OCI-LY3 (cell line): Measurements from ENCODE around the gene NTN3.
A peak's percentile ranks its signal among the peaks of the same experiment; 100 is the strongest.

Experiments
- H2AFZ ChIP-seq: fragments of 200-600, 300-600 bp; shearing (Covaris generic); 2 replicates; pipeline ENCODE4 v1.6.0; 2014; ENCODE audit warnings: antibody characterized with exemption, low read depth, low read length
- H3K27ac ChIP-seq: fragments of 200-600, 300-600 bp; sonication (generic); 2 replicates; pipeline ENCODE4 v1.5.1; 2014; ENCODE audit warnings: mild to moderate bottlenecking, low read length, moderate library complexity, mixed read lengths
- H3K27me3 ChIP-seq: fragments of 200-600, 300-600 bp; sonication (generic); 2 replicates; pipeline ENCODE4 v1.6.1; 2014; ENCODE audit warnings: low read depth, low read length, mixed read lengths
- H3K36me3 ChIP-seq: fragments of 200-600, 300-600 bp; sonication (generic); replicated peaks from 2 replicates; pipeline ENCODE3; 2014; ENCODE audit warnings: low read depth, low read length, mixed read lengths
- H3K4me1 ChIP-seq: fragments of 300-600, 200-600 bp; sonication (generic); 2 replicates; pipeline ENCODE4 v1.6.1; 2014; ENCODE audit warnings: low read length, mixed read lengths
- H3K4me2 ChIP-seq: fragments of 200-600, 300-600 bp; sonication (generic); 2 replicates; pipeline ENCODE4 v1.6.1; 2014; ENCODE audit warnings: low read length, mixed read lengths
- H3K4me3 ChIP-seq: fragments of 300-600, 200-600 bp; sonication (generic); 2 replicates; pipeline ENCODE4 v1.5.1; 2014; ENCODE audit warnings: antibody characterized with exemption, mild to moderate bottlenecking, low read length, moderate library complexity
- H3K79me2 ChIP-seq: fragments of 300-600, 200-600 bp; shearing (Covaris generic); 2 replicates; pipeline ENCODE4 v1.6.1; 2014; ENCODE audit warnings: mild to moderate bottlenecking, low read length, mixed read lengths
- H3K9ac ChIP-seq: fragments of 300-600, 200-600 bp; shearing (Covaris generic); 2 replicates; pipeline ENCODE4 v1.6.0; 2014; ENCODE audit warnings: mild to moderate bottlenecking, low read length, moderate library complexity
- H3K9me3 ChIP-seq: fragments of 200-600, 300-600 bp; shearing (Covaris generic); 2 replicates; pipeline ENCODE4 v1.6.1; 2014; ENCODE audit warnings: low read length, mixed read lengths; ENCODE audit not compliant: insufficient read depth
- H4K20me1 ChIP-seq: fragments of 200-600, 300-600 bp; sonication (generic); 2 replicates; pipeline ENCODE4 v1.6.1; 2016; ENCODE audit warnings: low read length, mixed read lengths; ENCODE audit not compliant: insufficient read depth
- EZH2phosphoT487 ChIP-seq: fragments of 200-600 bp; shearing (Covaris generic); IDR thresholded peaks from 2 replicates; pipeline ENCODE4 v1.6.1; 2018; ENCODE audit warnings: antibody characterized with exemption, mixed run types, low read depth
- TF ChIP-seq, protein P1 (sequence below): fragments of 200-600, 300-600 bp; sonication (generic); IDR thresholded peaks from 2 replicates; pipeline ENCODE4 v1.5.1; 2014; ENCODE audit warnings: antibody characterized with exemption, low read length, low read depth

NTN3 gene

DNA sequence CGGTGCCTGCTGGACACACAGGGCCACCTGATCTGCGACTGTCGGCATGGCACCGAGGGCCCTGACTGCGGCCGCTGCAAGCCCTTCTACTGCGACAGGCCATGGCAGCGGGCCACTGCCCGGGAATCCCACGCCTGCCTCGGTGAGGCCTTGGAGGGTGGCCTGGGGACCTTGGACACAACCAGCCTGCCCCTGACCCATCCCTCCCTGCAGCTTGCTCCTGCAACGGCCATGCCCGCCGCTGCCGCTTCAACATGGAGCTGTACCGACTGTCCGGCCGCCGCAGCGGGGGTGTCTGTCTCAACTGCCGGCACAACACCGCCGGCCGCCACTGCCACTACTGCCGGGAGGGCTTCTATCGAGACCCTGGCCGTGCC, 1.4 kb downstream of the NTN3 start:
- H4K20me1 ChIP-seq, result peaks cover 7% of the 10 kb centered on the region; the same call in 1 of the 2 replicates
- H3K9me3 ChIP-seq, result no peaks in the 10 kb centered on the region
- no peak overlapping the region for H3K4me3 ChIP-seq
- H2AFZ ChIP-seq, result no peak overlapping the region
- H3K27ac ChIP-seq, result no peak overlapping the region
- TF ChIP-seq, protein P1, sequence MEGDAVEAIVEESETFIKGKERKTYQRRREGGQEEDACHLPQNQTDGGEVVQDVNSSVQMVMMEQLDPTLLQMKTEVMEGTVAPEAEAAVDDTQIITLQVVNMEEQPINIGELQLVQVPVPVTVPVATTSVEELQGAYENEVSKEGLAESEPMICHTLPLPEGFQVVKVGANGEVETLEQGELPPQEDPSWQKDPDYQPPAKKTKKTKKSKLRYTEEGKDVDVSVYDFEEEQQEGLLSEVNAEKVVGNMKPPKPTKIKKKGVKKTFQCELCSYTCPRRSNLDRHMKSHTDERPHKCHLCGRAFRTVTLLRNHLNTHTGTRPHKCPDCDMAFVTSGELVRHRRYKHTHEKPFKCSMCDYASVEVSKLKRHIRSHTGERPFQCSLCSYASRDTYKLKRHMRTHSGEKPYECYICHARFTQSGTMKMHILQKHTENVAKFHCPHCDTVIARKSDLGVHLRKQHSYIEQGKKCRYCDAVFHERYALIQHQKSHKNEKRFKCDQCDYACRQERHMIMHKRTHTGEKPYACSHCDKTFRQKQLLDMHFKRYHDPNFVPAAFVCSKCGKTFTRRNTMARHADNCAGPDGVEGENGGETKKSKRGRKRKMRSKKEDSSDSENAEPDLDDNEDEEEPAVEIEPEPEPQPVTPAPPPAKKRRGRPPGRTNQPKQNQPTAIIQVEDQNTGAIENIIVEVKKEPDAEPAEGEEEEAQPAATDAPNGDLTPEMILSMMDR, result no peak
- H3K4me2 ChIP-seq, result no peak overlapping the region
- peaks cover 25% of the 10 kb centered on the region for H3K27me3 ChIP-seq
- H3K79me2 ChIP-seq, result peaks cover 11% of the 10 kb centered on the region; the same call in 1 of the 2 replicates
- no peak overlapping the region for H3K9ac ChIP-seq
- H3K4me1 ChIP-seq, result peaks cover 36% of the 10 kb centered on the region
- H3K36me3 ChIP-seq, result no peaks in the 10 kb centered on the region

DNA sequence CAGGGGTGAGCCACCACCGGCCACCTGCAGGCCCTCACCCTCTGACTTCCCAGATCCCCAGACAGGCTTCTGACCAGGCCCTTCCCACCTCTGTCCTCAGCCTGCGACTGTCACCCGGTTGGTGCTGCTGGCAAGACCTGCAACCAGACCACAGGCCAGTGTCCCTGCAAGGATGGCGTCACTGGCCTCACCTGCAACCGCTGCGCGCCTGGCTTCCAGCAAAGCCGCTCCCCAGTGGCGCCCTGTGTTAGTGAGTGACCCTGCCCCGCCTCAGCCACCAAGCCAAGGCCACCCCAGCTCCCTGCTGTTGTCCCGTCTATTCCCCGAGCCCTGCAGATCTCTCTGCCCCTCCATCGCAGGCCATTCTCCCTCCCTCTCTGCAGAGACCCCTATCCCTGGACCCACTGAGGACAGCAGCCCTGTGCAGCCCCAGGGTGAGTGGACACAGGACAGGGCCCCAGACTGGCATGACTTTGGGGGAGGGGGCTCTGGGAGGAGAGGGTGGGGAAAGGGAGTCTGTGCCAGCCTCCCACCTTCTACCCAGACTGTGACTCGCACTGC, 1.9 kb downstream of the NTN3 start:
- H4K20me1 ChIP-seq, result peaks cover 7% of the 10 kb centered on the region; the same call in 1 of the 2 replicates
- TF ChIP-seq EZH2phosphoT487, result no peak
- TF ChIP-seq, protein P1, result no peak
- peaks cover 25% of the 10 kb centered on the region for H3K27me3 ChIP-seq
- H3K9ac ChIP-seq, result no peak overlapping the region
- peaks cover 36% of the 10 kb centered on the region for H3K4me1 ChIP-seq
- H3K79me2 ChIP-seq, result peaks cover 11% of the 10 kb centered on the region; the same call in 1 of the 2 replicates
- H3K4me2 ChIP-seq, result peak overlapping the region; percentile 89
- no peak overlapping the region for H2AFZ ChIP-seq
- no peak overlapping the region for H3K27ac ChIP-seq
- H3K36me3 ChIP-seq, result no peaks in the 10 kb centered on the region
- no peaks in the 10 kb centered on the region for H3K9me3 ChIP-seq
- H3K4me3 ChIP-seq, result peak overlapping the region; percentile 98

DNA sequence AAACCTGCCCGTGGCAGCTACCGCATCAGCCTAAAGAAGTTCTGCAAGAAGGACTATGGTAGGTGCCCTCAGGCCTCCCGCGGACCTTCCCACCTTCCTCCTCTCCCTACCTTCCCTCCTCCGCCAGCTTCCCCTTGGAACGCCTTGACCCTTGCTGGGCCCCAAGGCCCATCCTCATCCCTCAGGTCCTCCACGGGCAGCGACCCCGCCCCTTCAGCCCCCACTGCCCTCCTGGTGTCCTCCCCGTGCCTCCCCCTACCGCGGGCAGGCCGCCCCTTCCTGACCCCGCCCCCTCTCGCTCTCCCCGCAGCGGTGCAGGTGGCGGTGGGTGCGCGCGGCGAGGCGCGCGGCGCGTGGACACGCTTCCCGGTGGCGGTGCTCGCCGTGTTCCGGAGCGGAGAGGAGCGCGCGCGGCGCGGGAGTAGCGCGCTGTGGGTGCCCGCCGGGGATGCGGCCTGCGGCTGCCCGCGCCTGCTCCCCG, 2.4 kb downstream of the NTN3 start:
- peak overlapping the region; percentile 98 for H3K4me3 ChIP-seq
- TF ChIP-seq, protein P1, result no peak
- no peak for TF ChIP-seq EZH2phosphoT487
- peaks cover 11% of the 10 kb centered on the region; the same call in 1 of the 2 replicates for H3K79me2 ChIP-seq
- H4K20me1 ChIP-seq, result peaks cover 7% of the 10 kb centered on the region; the same call in 1 of the 2 replicates
- H3K27ac ChIP-seq, result no peak overlapping the region
- H3K9me3 ChIP-seq, result no peaks in the 10 kb centered on the region
- peaks cover 31% of the 10 kb centered on the region for H3K4me1 ChIP-seq
- H2AFZ ChIP-seq, result no peak overlapping the region
- H3K36me3 ChIP-seq, result no peaks in the 10 kb centered on the region
- 0 out of 2 replicates have a peak overlapping the region, but pooled peaks have one; percentile 6 for H3K9ac ChIP-seq
- H3K27me3 ChIP-seq, result peaks cover 21% of the 10 kb centered on the region
- peak overlapping the region; percentile 89 for H3K4me2 ChIP-seq

DNA sequence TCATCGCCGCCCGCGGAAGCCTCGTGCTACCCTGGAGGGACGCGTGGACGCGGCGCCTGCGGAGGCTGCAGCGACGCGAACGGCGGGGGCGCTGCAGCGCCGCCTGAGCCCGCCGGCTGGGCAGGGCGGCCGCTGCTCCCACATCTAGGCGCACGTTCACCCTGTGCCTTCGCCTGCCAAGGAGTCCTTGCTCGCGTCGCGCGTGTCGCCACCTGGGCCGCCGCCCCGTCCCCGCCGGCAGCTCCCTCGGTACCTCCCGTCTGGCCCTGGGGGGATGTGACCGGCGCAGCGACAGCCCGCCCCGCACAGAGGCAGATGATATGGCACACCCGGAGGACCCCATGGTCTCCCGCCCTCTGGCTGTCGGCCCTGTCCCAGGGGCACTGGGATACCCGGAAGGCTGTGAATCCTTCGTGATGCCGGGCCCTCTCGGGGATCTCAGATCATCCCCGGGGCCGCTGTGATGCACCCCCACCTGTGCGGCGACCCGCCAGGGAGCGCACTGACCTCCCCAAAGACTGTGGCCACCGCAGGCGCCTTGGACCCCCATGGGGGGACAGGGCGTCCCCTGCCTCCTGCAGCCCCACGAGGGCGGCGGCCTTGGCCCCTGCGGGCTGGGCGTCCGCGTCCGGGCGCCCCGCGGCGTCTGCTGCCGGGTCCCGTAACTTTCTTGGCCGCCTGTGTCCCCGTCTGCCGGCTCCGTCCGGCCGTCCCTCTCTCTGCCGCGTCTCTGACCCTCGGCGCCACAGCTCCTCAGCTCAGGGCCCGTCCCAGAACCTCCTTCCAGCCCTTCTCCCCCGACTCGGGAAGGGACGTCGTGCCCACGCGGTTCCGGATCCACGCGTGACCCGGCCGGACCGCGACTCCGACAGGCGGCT, 3.1 kb downstream of the NTN3 start:
- peaks cover 23% of the 10 kb centered on the region for H3K4me1 ChIP-seq
- peak overlapping the region; percentile 58 for H2AFZ ChIP-seq
- peaks cover 18% of the 10 kb centered on the region for H3K27me3 ChIP-seq
- H3K9ac ChIP-seq, result peak overlapping the region; percentile 98
- peak overlapping the region; percentile 89 for H3K4me2 ChIP-seq
- H3K4me3 ChIP-seq, result peak overlapping the region; percentile 98
- peaks cover 11% of the 10 kb centered on the region; the same call in 1 of the 2 replicates for H3K79me2 ChIP-seq
- H4K20me1 ChIP-seq, result peaks cover 7% of the 10 kb centered on the region; the same call in 1 of the 2 replicates
- H3K36me3 ChIP-seq, result no peaks in the 10 kb centered on the region
- no peaks in the 10 kb centered on the region for H3K9me3 ChIP-seq
- no peak for TF ChIP-seq EZH2phosphoT487
- H3K27ac ChIP-seq, result peak overlapping the region; percentile 63
